ENCODE measurements around the gene ANKDD1B.

- TF ChIP-seq, protein P1, sequence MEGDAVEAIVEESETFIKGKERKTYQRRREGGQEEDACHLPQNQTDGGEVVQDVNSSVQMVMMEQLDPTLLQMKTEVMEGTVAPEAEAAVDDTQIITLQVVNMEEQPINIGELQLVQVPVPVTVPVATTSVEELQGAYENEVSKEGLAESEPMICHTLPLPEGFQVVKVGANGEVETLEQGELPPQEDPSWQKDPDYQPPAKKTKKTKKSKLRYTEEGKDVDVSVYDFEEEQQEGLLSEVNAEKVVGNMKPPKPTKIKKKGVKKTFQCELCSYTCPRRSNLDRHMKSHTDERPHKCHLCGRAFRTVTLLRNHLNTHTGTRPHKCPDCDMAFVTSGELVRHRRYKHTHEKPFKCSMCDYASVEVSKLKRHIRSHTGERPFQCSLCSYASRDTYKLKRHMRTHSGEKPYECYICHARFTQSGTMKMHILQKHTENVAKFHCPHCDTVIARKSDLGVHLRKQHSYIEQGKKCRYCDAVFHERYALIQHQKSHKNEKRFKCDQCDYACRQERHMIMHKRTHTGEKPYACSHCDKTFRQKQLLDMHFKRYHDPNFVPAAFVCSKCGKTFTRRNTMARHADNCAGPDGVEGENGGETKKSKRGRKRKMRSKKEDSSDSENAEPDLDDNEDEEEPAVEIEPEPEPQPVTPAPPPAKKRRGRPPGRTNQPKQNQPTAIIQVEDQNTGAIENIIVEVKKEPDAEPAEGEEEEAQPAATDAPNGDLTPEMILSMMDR (IDR thresholded peaks at IDR 0.05): no peak
- no peak for TF ChIP-seq POLR2A (IDR thresholded peaks at IDR 0.05)
Observed at GRCh38 chr5:75668977-75669689, 57.9 kb downstream of the ANKDD1B start.
